ENCODE measurements around the gene PEMT.
"Not testable (repeated sequence)": the region's sequence is repeated elsewhere in the genome, so short reads cannot be mapped to it uniquely, and the experiment has no call there.

PEMT gene

DNA sequence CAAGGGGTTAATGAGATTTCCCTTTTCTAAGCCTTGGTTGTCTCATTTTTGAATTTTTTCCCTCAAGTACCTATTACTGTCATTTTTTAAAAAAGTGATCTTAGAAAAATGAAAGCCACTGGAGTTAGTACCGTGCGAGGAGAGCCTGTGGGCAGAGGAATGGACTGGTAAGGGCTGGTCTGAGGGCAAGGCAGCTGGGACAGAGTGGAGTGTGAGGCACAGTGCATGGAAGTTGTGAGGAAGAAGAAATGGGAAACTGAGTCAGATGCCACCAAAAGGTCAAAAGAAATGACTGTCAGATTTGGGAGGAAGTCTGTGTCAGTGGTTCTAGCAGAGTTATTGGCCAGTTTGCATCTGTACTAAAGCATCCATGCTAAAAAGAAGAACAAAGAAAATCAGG is 103.5 kb downstream of the PEMT start:
- DNase-seq (ENCODE audit: low read depth in 3 of 3, low spot score in 1 of 3): no peak

DNA sequence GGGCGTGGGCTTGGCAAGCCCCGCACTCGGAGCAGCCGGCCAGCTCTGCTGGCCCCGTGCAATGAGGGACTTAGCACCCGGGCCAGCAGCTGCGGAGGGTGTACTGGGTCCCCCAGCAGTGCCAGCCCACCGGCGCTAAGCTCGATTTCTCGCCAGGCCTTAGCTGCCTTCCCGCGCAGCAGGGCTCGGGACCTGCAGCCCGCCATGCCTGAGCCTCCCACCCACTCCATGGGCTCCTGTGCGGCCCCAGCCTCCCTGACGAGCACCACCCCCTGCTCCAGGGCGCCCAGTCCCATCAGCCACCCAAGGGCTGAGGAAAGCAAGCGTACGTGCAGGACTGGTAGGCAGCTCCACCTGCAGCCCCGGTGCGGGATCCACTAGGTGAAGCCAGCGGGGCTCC is 105.1 kb downstream of the PEMT start:
- not testable (repeated sequence) for DNase-seq (ENCODE audit: low read depth in 3 of 3, low spot score in 1 of 3)

DNA sequence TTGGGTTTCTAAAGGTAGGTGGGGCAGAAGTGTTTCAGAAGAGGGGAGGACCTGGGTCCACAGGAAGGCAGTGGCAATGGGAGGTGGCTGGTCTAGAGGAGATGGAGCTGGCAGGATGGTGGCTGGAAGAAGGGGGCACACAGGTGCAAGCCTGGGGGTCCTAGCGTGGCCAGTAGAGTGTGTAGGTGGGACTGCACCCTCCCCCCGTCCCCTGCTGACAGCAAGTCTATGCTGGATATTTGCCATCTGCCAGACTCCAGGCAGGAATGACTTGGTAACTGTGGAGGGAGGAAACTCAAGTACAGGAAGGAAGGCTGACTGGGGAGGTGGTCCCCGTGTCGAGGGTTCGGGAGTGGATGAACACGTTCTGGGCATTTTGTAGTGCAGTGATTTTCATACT is 106.1 kb downstream of the PEMT start:
- DNase-seq (ENCODE audit: low read depth in 3 of 3, low spot score in 1 of 3): no peak

DNA sequence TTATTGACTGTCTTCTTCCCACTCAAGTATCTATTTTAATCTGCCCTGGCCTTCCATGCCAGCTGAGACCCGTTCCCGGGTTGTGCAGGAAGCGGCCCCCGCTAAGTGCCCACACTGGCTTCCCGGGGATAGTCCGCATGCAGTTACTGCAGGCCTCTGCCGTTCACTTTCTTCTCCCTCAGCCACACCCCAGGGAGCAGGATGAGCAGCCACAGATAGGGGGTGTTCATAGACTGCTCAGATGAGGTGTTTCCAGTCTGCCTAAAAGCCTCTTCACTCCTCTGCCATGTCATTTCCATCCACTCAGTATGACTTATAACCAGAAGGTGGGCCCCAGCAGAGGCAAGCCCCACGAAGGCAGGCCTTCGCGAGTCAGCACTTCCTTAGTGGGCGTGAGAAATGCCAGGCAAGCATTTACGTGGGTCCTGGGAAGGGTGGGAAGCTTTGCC is 107.0 kb downstream of the PEMT start:
- no peak for DNase-seq (ENCODE audit: low read depth in 3 of 3, low spot score in 1 of 3)

DNA sequence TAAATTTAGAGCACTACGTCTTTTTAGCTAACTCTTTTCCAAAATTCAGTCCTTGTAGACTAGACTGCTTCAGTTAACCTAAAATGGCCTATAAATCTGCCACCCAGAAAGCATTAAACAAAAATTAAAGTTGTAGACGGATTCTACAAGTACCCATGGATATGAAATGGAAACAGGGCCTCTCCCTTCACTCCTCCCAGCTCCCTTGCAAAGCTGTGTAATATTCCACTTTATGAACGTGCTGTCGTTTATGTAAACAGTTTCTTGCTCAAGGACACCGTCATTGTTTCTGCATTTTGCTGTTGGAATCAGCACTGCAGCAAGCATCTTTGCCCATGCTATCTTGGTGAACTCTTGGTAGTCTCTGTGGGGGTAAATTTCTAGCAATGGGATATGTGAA is 109.6 kb downstream of the PEMT start:
- DNase-seq (ENCODE audit: low read depth in 3 of 3, low spot score in 1 of 3): no peak

DNA sequence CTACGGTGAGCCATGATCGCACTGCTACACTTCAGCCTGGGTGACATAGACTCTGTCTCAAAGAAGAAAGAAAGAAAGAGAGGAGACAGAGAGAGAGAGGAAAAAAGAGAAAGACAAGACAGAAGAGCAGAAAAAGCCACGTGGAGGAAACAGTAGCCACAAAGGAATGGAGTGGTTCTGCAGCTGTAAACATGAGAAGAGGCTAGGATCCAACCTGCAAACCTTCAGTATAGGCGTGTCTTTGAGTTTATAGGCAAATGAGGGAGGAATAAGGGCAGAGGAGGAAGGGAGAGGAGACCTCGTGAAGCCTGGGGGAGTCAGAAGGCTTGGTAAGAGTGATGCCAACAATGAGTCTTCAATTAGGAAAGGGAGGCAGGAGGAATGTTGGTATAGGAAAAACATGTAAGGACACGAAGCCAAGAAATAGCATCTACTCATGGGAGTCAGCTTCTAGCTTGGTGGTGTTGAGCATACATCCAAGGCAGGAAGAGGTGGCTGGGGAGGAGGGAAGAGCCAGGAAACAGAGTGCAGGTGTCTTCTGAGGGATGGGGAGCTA is 110.8 kb downstream of the PEMT start:
- DNase-seq (ENCODE audit: low read depth in 3 of 3, low spot score in 1 of 3): no peak

DNA sequence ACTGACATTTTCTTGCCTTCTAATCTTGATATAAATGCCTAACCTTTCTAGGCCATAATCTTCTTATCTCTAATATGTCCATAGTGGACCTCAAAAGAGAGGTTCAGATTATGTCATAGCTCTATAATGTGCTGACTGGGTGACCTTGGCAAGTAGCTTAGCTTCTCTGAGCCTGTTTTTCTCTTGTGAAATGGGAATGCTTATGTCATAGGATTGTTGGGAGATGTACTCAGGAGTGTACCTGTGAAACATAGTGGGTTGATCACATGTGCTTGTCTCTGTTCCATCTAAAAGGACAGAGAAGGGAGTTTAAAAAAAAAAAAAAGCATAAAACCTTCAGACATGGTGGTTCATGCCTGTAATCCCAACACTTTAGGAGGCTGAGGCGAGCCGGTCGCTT is 112.3 kb downstream of the PEMT start:
- no peak for DNase-seq (ENCODE audit: low read depth in 3 of 3, low spot score in 1 of 3)

DNA sequence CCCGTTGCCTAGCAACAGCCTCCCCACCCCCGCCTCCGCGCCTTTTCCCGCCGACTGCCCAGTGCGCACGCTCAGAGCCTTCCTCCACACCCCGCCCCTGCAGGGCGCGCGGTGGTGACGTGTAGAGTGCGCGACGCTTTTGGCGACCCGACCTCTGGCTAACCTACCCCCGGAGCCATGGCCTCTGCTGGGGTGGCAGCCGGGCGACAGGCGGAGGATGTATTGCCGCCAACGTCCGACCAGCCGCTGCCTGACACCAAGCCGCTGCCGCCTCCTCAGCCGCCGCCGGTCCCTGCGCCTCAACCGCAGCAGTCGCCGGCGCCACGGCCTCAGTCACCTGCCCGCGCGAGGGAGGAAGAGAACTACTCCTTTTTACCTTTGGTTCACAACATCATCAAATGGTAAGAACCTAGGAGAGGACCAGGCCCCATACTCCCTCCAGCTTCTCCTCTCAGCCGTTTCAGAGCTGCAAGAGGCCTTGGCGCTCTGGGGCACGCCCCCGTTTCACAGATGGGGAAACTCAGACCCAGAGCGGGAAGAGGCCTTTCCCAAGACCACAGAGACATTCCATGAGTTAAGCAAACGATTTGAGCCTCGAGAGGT is 114.5 kb downstream of the PEMT start, which contains the start of gene MED9:
TSS of gene MED9 (plus strand) at position 136 of the 603 bp plus-strand sequence. CDS start at position 178, 42 bp downstream.
- peak; percentile 86 to 97 (median 90) for DNase-seq (ENCODE audit: low read depth in 3 of 3, low spot score in 1 of 3)

DNA sequence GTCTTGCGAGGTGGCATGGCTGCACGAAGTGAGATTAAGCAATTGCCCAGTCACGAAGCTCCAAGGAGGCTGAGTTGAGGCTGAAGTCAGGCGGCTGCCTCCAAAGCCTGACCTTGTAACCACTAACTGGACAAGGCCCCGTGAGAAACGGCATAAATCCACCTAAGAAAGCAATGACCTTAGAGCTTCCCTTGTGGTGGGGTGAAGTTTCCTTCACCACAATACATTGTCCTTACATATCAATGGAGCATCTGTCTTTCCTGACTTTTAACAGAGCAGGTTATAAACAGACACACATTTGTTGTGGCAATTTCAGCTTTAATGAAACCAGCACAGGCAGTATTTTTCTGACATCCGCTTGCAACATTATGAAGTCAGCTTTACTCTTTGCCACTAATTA is 117.2 kb downstream of the PEMT start:
- no peak for DNase-seq (ENCODE audit: low read depth in 3 of 3, low spot score in 1 of 3)

DNA sequence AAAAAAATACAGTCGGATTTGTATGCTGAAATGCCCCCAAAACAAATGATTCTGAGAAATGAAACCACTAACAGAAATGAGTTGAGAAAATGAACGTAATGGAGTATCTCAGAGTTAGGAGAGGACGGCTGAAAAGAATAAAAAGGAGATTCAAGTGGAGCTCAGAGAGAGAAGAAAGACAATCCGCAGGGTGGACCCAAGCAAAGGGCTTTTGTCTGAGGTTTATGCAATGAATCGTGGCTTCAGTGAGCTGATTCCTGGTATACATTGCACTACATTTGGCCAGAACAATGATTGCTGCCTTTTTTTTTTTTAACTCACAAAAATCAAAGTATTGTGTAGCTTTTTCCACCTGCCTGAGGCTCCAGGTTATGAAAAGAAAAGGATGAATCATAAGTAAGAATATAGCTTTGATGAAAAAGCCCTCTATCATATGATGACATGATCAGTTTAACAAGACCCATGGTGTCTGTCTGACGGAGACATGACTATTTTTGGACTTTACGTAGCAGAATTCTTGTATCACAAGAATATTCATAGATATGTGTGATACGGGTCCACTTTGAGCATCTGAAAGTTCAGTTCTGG is 119.1 kb downstream of the PEMT start:
- no peak for DNase-seq (ENCODE audit: low read depth in 3 of 3, low spot score in 1 of 3)

DNA sequence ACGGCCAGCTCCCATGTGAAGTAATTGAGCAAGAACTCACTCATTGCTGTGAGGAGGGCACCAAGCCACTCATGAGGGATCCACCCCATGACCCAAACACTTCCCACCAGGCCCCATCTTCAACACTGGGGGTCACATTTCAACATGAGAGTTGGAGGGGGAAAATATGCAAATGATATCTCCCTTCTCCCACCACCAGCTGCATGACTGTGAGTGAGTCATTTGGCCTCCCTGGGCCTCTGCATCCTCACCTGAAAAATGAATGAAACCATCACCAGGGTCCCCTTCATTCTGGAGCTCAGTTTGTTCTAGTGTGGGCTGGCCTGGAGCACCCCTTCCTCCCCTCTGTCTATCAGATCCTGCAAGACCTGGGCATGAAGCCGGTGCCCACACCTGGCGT is 121.5 kb downstream of the PEMT start:
- DNase-seq (ENCODE audit: low read depth in 3 of 3, low spot score in 1 of 3): no peak

DNA sequence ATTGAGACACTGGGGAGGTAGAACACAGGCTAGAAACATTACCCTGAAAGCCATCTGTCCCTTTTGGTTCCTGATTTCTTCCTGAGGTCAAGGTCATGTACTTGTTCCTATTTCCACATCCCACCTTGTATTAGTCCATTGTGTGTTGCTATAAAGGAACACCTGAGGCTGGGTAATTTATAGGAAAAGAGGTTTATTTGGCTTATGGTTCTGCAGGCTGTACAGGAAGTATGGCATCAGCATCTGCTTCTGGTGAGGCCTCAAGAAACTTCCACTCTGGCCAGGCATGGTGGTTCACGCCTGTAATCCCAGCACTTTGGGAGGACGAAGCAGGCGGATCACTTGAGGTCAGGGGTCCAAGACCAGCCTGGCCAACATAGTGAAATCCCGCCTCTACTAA is 122.2 kb downstream of the PEMT start:
- DNase-seq (ENCODE audit: low read depth in 3 of 3, low spot score in 1 of 3): no peak

DNA sequence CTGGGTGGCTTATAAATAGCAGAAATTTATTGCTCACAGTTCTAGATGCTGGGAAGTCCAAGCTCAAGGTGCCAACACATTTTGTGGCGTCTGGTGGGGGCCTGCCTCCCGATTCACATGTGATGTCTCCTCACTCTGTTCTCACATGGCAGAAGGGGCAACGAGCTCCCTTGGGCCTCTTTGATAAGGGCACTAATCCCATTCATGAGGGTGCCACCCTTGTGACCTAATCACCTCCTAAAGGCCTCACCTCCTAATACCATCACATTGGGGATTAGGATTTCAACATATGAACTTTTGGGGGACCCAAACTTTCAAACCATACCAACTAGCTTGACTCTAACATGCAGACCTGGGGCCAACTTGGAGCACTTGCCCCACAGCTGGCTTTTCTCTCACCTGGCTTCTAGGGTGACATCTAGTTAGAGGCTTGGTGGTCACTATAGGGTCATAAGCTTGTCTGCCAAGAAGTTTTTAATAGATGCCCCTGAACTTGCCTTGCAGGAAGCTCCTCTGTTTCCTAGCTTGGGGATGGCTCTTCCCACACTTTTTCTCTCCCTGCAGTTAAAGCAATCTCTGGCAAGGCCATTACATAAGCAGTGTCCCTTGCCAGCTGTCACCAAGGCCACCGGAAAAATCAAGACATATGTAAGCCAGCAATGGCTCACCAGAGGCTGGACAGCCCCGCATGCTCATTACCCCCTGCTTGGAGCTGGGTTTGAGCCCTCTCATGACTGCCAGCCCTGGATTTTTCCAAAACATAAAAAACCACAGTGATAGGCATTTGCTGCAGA is 123.1 kb downstream of the PEMT start:
- DNase-seq (ENCODE audit: low read depth in 3 of 3, low spot score in 1 of 3): no peak

DNA sequence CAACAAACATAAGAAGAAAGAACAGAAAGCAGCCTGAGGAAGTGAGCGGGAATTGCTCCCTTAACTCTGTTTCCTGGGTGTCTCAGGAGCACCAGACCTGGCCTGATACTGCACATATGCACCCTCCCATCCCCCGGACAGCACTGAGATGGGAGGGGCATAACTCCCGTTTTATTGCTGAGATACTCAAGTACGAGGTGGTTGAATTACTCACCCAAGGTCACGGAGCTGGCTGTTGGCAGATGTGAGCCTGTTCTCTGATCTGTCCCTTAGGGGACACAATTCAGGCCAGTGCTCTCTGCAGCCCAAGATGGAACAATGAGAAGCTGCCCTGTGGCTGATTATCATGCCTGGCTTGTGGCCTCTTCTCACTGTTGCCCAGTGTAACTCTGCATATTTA is 123.8 kb downstream of the PEMT start:
- DNase-seq (ENCODE audit: low read depth in 3 of 3, low spot score in 1 of 3): no peak

DNA sequence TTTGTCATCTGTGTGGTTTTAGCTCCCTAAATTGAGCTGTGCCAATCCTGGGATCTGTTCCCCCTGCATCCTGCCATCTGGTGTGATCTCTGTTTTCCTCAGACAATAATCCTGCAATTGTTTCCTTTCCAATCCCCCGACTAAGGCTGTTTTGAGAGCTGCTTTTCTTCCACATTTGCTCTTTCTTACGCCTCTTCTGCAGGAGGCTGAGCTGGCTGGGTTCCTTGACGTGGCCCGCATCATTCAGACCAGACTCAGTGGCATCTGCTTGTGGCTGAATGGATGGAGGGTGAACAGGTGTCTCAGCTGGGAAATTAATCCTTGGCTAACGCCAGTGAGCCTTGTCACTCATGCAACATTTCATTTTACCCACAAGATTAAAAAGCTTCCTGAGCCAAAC is 124.5 kb downstream of the PEMT start:
- no peak for DNase-seq (ENCODE audit: low read depth in 3 of 3, low spot score in 1 of 3)

DNA sequence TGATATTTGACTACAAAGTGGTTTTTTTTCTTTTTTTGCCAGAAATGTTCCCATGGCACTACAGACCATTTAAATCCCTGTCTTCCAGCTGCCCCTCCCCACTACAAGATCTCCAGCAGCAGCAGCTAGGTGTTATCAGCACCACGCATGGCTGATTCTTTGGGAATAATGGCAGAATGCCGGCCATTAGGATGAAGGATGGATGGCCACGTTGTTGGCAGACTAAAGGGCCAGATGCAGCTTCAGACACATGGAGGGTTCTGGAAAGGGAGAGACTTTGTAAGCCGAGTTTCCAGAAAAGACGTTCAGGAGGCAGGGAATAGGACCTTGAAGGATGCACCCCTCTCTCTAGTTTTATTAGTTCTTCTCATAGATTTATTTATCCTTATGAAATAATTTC is 125.0 kb downstream of the PEMT start:
- no peak for DNase-seq (ENCODE audit: low read depth in 3 of 3, low spot score in 1 of 3)

DNA sequence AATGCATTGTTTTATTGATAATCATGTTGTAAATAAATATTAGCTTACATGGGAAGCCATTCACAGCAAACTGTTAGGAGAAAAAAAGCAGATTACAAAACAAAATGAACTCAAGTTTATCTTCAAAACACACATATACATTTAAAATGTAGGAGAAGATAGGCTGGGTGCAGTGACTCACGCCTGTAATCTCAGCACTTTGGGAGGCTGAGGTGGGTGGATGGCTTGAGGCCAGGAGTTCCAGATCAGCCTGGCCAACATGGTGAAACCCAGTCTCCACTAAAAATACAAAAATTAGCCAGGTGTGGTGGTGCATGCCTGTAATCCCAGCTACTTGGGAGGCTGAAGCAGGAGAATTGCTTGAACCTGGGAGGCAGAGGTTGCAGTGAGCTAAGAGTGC is 125.6 kb downstream of the PEMT start:
- not testable (repeated sequence) for DNase-seq (ENCODE audit: low read depth in 3 of 3, low spot score in 1 of 3)

DNA sequence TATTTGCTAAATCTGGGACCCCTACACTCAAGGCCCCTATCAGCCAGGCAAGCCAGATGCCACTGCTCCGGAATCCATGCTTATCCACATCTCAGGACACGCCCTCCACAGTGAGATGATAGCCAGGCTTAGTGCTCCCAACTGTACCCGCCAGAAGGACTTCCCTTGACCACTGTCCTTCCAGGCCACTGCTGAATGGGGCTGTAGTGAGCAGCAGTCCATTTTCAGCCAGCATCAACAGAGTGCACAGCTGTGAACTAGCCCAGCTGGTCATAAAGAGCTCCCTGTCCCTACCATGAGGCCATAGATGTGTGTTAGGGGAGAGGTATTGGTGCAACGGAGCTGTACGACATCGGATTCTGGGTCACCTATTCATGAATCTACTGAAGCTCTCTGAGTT is 127.7 kb downstream of the PEMT start:
- no peak for DNase-seq (ENCODE audit: low read depth in 3 of 3, low spot score in 1 of 3)

DNA sequence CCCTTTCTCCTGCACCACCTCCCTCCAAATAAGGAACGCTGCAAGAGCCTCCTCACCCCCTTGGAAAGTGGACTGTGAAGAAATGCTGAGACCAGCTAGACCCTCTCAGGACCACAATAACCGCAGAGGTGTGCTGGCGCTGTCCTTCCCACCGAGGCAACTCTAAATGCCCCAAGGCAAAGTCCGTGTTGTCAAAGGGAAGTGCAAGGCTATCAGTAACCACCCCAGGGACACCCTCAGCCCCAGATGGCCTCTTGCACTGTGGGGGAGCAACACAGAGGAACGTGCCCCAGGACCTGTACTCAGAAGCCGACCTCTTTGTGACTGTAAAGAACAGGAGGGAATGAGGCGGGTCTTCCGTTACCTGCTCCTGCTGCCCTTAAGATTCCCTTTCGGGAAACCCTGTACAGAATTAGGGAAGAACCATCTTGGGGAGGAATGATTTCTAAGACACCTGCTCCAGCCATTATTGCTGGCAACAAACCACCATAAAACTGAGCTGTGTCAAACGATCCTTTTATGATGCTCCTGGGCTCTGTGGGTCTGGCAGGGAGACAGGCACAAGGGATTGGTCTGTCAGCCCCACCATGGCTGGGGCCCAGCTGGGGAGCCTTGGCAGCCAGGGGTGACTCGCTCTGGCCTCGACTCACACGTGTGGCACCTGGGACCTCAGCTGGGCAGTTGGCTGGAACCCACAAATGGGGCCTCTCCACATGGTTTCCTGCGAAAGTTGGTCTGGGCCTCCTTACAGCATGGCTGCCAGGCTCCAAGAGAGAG is 129.3 kb downstream of the PEMT start:
- DNase-seq (ENCODE audit: low read depth in 3 of 3, low spot score in 1 of 3): no peak

DNA sequence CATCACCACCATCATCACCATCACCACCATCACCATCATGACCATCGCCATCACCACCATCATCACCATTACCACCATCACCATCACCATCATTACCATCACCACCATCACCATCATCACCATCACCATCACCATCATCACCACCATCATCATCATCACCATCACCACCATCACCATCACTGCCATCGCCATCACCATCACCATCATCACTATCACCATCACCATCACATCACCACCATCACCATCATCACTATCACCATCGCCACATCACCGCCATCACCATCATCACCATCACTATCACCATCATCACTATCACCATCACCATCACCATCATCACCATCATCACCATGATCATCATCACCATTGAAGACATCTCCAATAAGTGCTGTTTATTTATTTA is 131.5 kb downstream of the PEMT start:
- no peak for DNase-seq (ENCODE audit: low read depth in 3 of 3, low spot score in 1 of 3)

DNA sequence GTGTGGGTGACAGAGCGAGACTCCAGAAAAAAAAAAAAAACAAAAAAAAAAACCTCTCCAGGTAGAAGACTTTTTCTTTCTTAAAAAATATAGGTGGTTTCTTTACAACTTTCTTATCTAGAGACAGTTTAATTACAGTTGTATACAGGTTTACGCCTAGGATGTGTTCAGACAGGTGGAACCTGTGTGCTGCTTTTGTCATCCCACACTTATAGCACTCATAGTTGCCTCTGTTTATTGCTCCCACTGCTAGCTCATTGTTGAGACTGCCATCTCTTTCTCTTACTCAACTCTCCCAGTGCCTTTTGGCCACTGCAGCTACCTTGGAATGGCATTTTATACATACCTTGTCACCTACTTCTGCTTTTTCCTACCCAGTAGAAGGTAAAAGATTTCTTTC is 133.8 kb downstream of the PEMT start:
- no peak for DNase-seq (ENCODE audit: low read depth in 3 of 3, low spot score in 1 of 3)
